Stimulated activated CD4-positive, alpha-beta T cell treated with anti-CD3 and anti-CD28 coated beads, Interleukin-2, amount 100 ng/mL, for 24 hours (primary cell): Measurements from ENCODE around the gene MADCAM1.
"Not testable (repeated sequence)": the region's sequence is repeated elsewhere in the genome, so short reads cannot be mapped to it uniquely, and the experiment has no call there.

Experiments used
- DNase-seq, 2 donors: peaks; one replicate each; pipeline ENCODE4 v3.0.0-alpha.2; 2020

MADCAM1 gene

GRCh38 chr19:465056-465816, 31.1 kb upstream of the MADCAM1 start:
- DNase-seq, result no peak

GRCh38 chr19:467554-467953, 28.7 kb upstream of the MADCAM1 start:
- DNase-seq, result no peak

GRCh38 chr19:468587-469256, 27.6 kb upstream of the MADCAM1 start:
- DNase-seq, result no peak

GRCh38 chr19:469833-470232, 26.5 kb upstream of the MADCAM1 start:
- no peak for DNase-seq

GRCh38 chr19:470701-471100, 25.6 kb upstream of the MADCAM1 start:
- no peak for DNase-seq

- no peak for DNase-seq
These were observed 24.1 kb upstream of the MADCAM1 start for GRCh38 chr19:472005-472858.

- DNase-seq, result no peak
These were observed 21.9 kb upstream of the MADCAM1 start for GRCh38 chr19:474126-475078.

GRCh38 chr19:475360-475759, 20.9 kb upstream of the MADCAM1 start:
- no peak for DNase-seq

- DNase-seq, result no peak
These were observed 17.9 kb upstream of the MADCAM1 start for GRCh38 chr19:478236-478903.

GRCh38 chr19:478976-479375, 17.3 kb upstream of the MADCAM1 start:
- no peak for DNase-seq

- DNase-seq, result peak; percentile 36 to 60
These were observed 16.1 kb upstream of the MADCAM1 start for GRCh38 chr19:480016-480855.

- not testable (repeated sequence) for DNase-seq
These were observed 15.2 kb upstream of the MADCAM1 start for GRCh38 chr19:481100-481499.

- no peak for DNase-seq
These were observed 13.9 kb upstream of the MADCAM1 start for GRCh38 chr19:482186-483041.

- DNase-seq, result no peak
These were observed 12.8 kb upstream of the MADCAM1 start for GRCh38 chr19:483332-484072.

- DNase-seq, result no peak
These were observed 11.8 kb upstream of the MADCAM1 start for GRCh38 chr19:484494-484893.

GRCh38 chr19:485077-485476, 11.2 kb upstream of the MADCAM1 start:
- no peak for DNase-seq

GRCh38 chr19:485583-486236, 10.6 kb upstream of the MADCAM1 start:
- DNase-seq, result no peak
